Frontal cortex (tissue), 4 donors: ENCODE measurements around the gene KCNQ1. TPM values are rescaled to one million over a fixed set of nuclear protein-coding genes. Genes with fewer than 3 reads are reported as not detected.
A peak's percentile ranks its signal among the peaks of the same experiment; 100 is the strongest.

ENCODE experiments used
- DNase-seq, 2 donors: peaks; one replicate each; pipeline ENCODE4 v3.0.0; 2012; ENCODE audit warnings: low spot score in 2 of 2
- FAIRE-seq: peaks from 2 replicates; lab custom pipeline; 2012; peaks lifted over from hg19 to GRCh38; lab: Jason Lieb, UNC
- total RNA-seq: library from RNA; depleted of rRNA; stranded (reverse); fragments of >200 nt; gene quantifications from one replicate; pipeline ENCODE4 v1.2.3, GENCODE V29; 2014
- donor health status: control.
- donor health status: control.
- donor health status: control.

KCNQ1 gene
- total RNA-seq, 1 donor from 2014 or later: under 0.01 TPM

- no peak for FAIRE-seq
- DNase-seq: no peak
Measured at GRCh38 chr11:2882396-2883110, 437.7 kb downstream of the KCNQ1 start.

- FAIRE-seq: no peak
- DNase-seq: no peak
Measured at GRCh38 chr11:2883640-2883978, 438.8 kb downstream of the KCNQ1 start.

DNA sequence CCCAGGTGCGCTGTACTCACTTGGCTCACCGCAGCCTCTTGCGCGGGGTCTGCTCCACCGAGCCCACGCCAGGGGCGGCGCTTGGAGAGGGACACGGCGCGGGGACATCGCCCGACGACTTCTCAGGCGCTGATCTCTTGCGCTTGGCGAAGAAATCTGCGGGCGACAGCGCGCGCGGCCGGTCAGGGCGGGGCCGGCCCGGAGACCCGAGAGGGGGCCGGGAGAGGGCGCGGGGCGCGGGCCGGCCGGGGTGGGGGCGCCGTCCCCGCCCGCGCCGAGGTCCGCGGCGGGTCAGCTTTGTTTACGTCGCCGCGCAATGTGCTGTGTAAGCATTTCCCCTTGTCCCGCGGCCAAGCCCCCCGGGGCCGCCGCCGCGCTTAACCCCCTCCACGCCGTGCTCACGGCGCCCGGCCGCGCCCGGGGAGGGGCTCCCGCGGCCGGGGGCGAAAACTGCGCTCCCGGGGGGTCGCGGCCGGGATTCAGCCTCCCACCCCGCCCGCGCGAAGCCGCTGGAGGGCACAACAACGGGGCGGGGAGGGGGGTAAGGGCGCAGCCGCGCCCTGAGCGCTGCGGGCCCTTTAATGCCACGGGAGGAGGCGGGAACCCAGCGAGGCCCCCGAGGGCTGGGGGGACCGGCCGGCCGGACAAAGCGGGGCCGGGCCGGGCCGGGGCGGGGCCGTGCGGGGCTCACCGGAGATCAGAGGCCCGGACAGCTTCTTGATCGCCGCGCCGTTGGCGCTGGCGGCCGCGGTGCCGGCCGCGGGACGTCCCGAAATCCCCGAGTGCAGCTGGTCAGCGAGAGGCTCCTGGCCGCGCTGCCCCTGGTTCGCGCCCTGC is 439.4 kb downstream of the KCNQ1 start:
- FAIRE-seq (no peak), DNase-seq (peak in 1 of 2 donors; percentile 82)

- FAIRE-seq: no peak
Measured at GRCh38 chr11:2885017-2885677, 440.3 kb downstream of the KCNQ1 start.

GRCh38 chr11:2885678-2886081 is 440.9 kb downstream of the KCNQ1 start, which contains the start of gene CDKN1C:
Gene CDKN1C (minus strand): TSS chr11:2885775. CDS start chr11:2885456, 319 bp downstream.
- FAIRE-seq (no peak), DNase-seq (peak; percentile 96 to 98)

More at GRCh38 chr11:2885017-2885677, 440.3 kb downstream of the KCNQ1 start:
- peak; percentile 74 to 89 for DNase-seq

DNA sequence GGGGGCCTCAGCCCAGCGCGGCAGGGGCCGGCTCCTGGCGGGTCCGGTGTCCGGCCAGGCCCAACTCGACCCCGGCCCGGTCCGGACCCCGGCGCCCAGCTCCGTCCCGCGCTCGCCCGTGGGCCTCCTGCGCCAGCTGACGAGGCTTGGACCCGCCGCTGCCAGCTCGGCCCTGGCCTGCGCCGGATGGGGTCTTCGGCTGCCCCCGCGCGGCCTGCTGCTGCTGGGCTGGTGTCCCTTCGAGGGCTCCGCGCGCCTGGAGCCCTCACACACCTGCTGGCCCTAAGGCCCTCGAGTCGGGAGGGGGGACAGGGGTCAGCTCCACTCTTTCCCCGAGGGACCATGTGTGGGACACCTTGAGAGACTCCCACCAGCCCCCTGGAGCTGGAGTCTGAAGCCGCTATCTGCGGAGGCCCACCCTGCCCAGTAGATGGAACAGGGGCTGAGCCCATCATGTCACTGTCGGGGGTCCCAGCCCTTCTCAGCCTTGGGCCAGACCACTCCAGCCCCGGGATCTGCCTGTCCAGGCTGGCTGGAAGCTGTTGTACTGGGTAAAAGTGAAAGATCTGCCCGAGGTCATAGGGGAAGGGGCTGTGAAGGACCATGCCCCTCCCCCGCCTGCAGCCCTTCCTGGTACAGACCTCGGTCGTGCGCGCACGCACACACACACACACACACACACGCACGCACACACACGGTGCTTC is 441.5 kb downstream of the KCNQ1 start:
- DNase-seq (no peak), FAIRE-seq (no peak)

GRCh38 chr11:2886936-2887335 is 442.1 kb downstream of the KCNQ1 start:
- FAIRE-seq: no peak
- DNase-seq: no peak

- DNase-seq (no peak), FAIRE-seq (no peak)
Measured at GRCh38 chr11:2887515-2888195, 442.8 kb downstream of the KCNQ1 start.

- FAIRE-seq (no peak), DNase-seq (peak; percentile 85 to 87)
Measured at GRCh38 chr11:2888266-2888968, 443.6 kb downstream of the KCNQ1 start.

GRCh38 chr11:2889362-2890273 is 444.8 kb downstream of the KCNQ1 start:
- no peak for DNase-seq
- FAIRE-seq: no peak

DNA sequence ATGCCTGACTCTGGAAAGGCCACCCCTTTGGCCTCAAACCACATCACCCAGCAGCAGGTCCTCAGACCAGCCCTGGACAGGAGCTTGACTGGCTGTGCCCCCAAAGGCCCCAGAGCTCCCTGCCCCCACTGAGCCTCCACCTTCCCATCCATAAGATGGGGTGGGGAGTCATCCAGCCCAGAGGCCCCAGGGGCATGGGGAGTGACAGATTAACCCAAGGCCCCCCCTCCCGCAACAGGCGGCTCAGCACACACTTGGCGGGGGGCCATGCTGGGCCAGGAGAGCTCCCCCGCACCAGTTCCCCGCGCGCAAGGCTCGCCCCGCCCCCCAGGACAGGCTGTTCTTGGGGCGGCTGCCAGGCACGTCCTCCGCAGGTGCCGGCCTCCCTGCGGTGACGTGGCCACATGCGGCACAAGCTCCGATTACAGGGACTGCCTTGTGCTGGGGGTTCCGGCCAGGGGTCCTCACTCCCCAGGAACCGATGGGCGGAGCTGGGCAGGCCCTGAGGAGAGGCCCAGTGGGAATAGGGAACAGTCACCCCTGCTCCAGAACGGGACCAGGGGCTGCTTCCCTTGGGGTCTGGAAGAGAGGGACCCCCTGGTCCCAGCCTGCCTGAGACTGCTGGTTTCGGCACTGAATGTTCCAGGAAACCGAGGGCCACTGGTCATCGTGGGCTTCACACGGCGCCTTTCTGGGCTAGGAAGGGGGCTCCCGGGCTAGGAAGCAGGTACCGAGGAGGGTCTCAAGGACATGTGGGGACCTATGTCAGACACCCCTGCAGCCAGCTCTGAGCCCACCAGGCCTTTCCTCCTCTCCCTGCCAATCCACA is 445.9 kb downstream of the KCNQ1 start:
- DNase-seq: no peak
- FAIRE-seq: no peak

GRCh38 chr11:2891326-2892214 is 446.8 kb downstream of the KCNQ1 start:
- no peak for DNase-seq
- no peak for FAIRE-seq

GRCh38 chr11:2892215-2892966 is 447.6 kb downstream of the KCNQ1 start:
- peak; percentile 80 to 83 for DNase-seq
- FAIRE-seq: no peak

- no peak for FAIRE-seq
Measured at GRCh38 chr11:2892967-2893528, 448.2 kb downstream of the KCNQ1 start.

GRCh38 chr11:2893935-2894334 is 449.1 kb downstream of the KCNQ1 start:
- FAIRE-seq (no peak), DNase-seq (no peak)

More at GRCh38 chr11:2892967-2893528, 448.2 kb downstream of the KCNQ1 start:
- DNase-seq: no peak
